HEK293 (cell line): ENCODE results near the gene NFKB1.

Source experiments
- CTCF ChIA-PET: fragments of 350-600 bp; formaldehyde crosslinking; extraction: SDS; loops from one replicate; lab custom pipeline; 2021; ENCODE audit warnings: antibody characterized with exemption; lab: Yijun Ruan, JAX
- POLR2A ChIA-PET: fragments of 300-600 bp; formaldehyde crosslinking; extraction: SDS; loops from one replicate; lab custom pipeline; 2020; ENCODE audit warnings: antibody characterized with exemption, inconsistent platforms; lab: Yijun Ruan, JAX
- H3K27ac ChIP-seq: fragments of 200-500 bp; sonication (Bioruptor generic); 2 replicates; pipeline ENCODE4 v1.5.1; 2014; ENCODE audit warnings: low read depth, low read length, control low read depth, inconsistent platforms; ENCODE audit errors: extremely low read depth
- H3K36me3 ChIP-seq, 2 experiments: fragments of 200-500 bp in 1 of 2; sonication (Bioruptor generic) in 1 of 2; 1 replicate in 1 of 2; 2 replicates in 1 of 2; pipeline ENCODE4 v1.5.1; 2014 to 2017; ENCODE audit warnings: inconsistent platforms in 2 of 2, low read length in 2 of 2; ENCODE audit not compliant: control insufficient read depth in 2 of 2, insufficient read depth in 1 of 2
- H3K4me1 ChIP-seq: fragments of 200-500 bp; sonication (Bioruptor generic); 2 replicates; pipeline ENCODE4 v1.5.1; 2014; ENCODE audit warnings: mild to moderate bottlenecking, low read length, inconsistent platforms; ENCODE audit not compliant: control insufficient read depth, insufficient read depth
- H3K4me3 ChIP-seq: 2 replicates; pipeline ENCODE4 v1.5.1; 2011; ENCODE audit warnings: low read depth, mild to moderate bottlenecking, control low read depth, low read length, moderate library complexity
- H3K9me3 ChIP-seq: fragments of 200-500 bp; sonication (Bioruptor generic); 2 replicates; pipeline ENCODE4 v1.5.1; 2014; ENCODE audit warnings: low read depth, low read length, inconsistent platforms; ENCODE audit not compliant: control insufficient read depth, insufficient read depth
- CTCF ChIP-seq: fragments of 450-650 bp; formaldehyde crosslinking; IDR thresholded peaks from 2 replicates; pipeline ENCODE4 v1.5.1; 2016; ENCODE audit warnings: missing biosample characterization, missing genetic modification characterization
- GLI2 ChIP-seq: fragments of 450-650 bp; formaldehyde crosslinking; IDR thresholded peaks from 2 replicates; pipeline ENCODE4; 2017; ENCODE audit warnings: missing biosample characterization, missing genetic modification characterization, low read depth, borderline replicate concordance
- GLIS1 ChIP-seq: fragments of 450-650 bp; formaldehyde crosslinking; IDR thresholded peaks from 2 replicates; pipeline ENCODE4 v1.5.1; 2016; ENCODE audit warnings: missing biosample characterization, missing genetic modification characterization
- KLF9 ChIP-seq: fragments of 450-650 bp; formaldehyde crosslinking; IDR thresholded peaks from 2 replicates; pipeline ENCODE4 v1.5.1; 2016; ENCODE audit warnings: missing biosample characterization, missing genetic modification characterization, low read depth
- MZF1 ChIP-seq: fragments of 450-650 bp; formaldehyde crosslinking; IDR thresholded peaks from 2 replicates; pipeline ENCODE4 v1.5.1; 2017; ENCODE audit warnings: missing biosample characterization, missing genetic modification characterization, borderline replicate concordance
- PRDM1 ChIP-seq: fragments of 450-650 bp; formaldehyde crosslinking; IDR thresholded peaks from 2 replicates; pipeline ENCODE4; 2016; ENCODE audit warnings: missing biosample characterization, missing genetic modification characterization
- TCF7L2 ChIP-seq: IDR thresholded peaks from 2 replicates; pipeline ENCODE4 v1.6.1; 2011; ENCODE audit warnings: low read depth, mild to moderate bottlenecking, inconsistent platforms, low read length, moderate library complexity, borderline replicate concordance
- YY1 ChIP-seq: fragments of 450-650 bp; formaldehyde crosslinking; IDR thresholded peaks from 2 replicates; pipeline ENCODE4 v1.5.1; 2018; ENCODE audit warnings: missing biosample characterization, missing genetic modification characterization
- ZNF140 ChIP-seq: fragments of 450-650 bp; formaldehyde crosslinking; IDR thresholded peaks from 2 replicates; pipeline ENCODE4 v1.5.1; 2016; ENCODE audit warnings: missing biosample characterization, missing genetic modification characterization
- ZNF221 ChIP-seq: fragments of 450-650 bp; formaldehyde crosslinking; IDR thresholded peaks from 2 replicates; pipeline ENCODE4 v1.5.1; 2017; ENCODE audit warnings: missing biosample characterization, missing genetic modification characterization, borderline replicate concordance
- ZNF26 ChIP-seq: fragments of 450-650 bp; formaldehyde crosslinking; IDR thresholded peaks from 2 replicates; pipeline ENCODE4 v1.5.1; 2016; ENCODE audit warnings: missing biosample characterization, missing genetic modification characterization
- ZNF280D ChIP-seq: fragments of 450-650 bp; formaldehyde crosslinking; IDR thresholded peaks from 2 replicates; pipeline ENCODE4 v1.5.1; 2016; ENCODE audit warnings: missing biosample characterization, missing genetic modification characterization
- ZNF311 ChIP-seq: fragments of 450-650 bp; formaldehyde crosslinking; IDR thresholded peaks from 2 replicates; pipeline ENCODE4 v1.5.1; 2017; ENCODE audit warnings: missing biosample characterization, missing genetic modification characterization, borderline replicate concordance
- ZNF548 ChIP-seq: fragments of 450-650 bp; formaldehyde crosslinking; IDR thresholded peaks from 2 replicates; pipeline ENCODE4 v1.5.1; 2016; ENCODE audit warnings: missing biosample characterization, missing genetic modification characterization
- ZNF555 ChIP-seq: fragments of 450-650 bp; formaldehyde crosslinking; conservative IDR thresholded peaks from 2 replicates; pipeline ENCODE4 v1.5.1; 2017; ENCODE audit warnings: missing biosample characterization, mild to moderate bottlenecking, missing genetic modification characterization, inconsistent platforms
- ZNF707 ChIP-seq: fragments of 450-650 bp; formaldehyde crosslinking; IDR thresholded peaks from 2 replicates; pipeline ENCODE4 v1.5.1; 2016; ENCODE audit warnings: missing biosample characterization, missing genetic modification characterization
- ZNF777 ChIP-seq: fragments of 450-650 bp; formaldehyde crosslinking; IDR thresholded peaks from 2 replicates; pipeline ENCODE4 v1.5.1; 2017; ENCODE audit warnings: missing biosample characterization, missing genetic modification characterization, borderline replicate concordance
- ZNF830 ChIP-seq: fragments of 450-650 bp; IDR thresholded peaks from 2 replicates; pipeline ENCODE4 v1.5.0; 2018; ENCODE audit warnings: missing biosample characterization, missing genetic modification characterization, low read depth, mild to moderate bottlenecking, moderate library complexity
- TF ChIP-seq, protein P1 (sequence below): fragments of 450-650 bp; formaldehyde crosslinking; IDR thresholded peaks from 2 replicates; pipeline ENCODE4 v1.5.1; 2016; ENCODE audit warnings: missing biosample characterization, missing genetic modification characterization
- TF ChIP-seq, protein P2 (sequence below): fragments of 450-650 bp; formaldehyde crosslinking; IDR thresholded peaks from 2 replicates; pipeline ENCODE4 v1.5.1; 2016; ENCODE audit warnings: missing biosample characterization, missing genetic modification characterization, borderline replicate concordance

Gene NFKB1

GRCh38 chr4:102526532-102526931 is 25.4 kb downstream of the NFKB1 start:
- ChIA-PET CTCF (no interaction called here), POLR2A (no interaction called here)
- Histone ChIP-seq H3K4me1 (no peaks in the 10 kb centered on the region), H3K36me3 (no peaks in the 10 kb centered on the region), H3K27ac (no peak overlapping the region), H3K4me3 (no peak overlapping the region), H3K9me3 (no peaks in the 10 kb centered on the region)
- TF ChIP-seq ZNF830 (tag by site-specific recombination) (no peak), GLIS1 (tag by site-specific recombination) (no peak), ZNF311 (tag by site-specific recombination) (no peak), TCF7L2 (no peak), PRDM1 (tag by site-specific recombination) (no peak), ZNF221 (tag by site-specific recombination) (no peak), ZNF555 (tag by site-specific recombination) (no peak), YY1 (tag by site-specific recombination) (no peak), ZNF548 (tag by site-specific recombination) (no peak), ZNF280D (tag by site-specific recombination) (no peak), KLF9 (tag by site-specific recombination) (no peak), GLI2 (tag by site-specific recombination) (no peak), CTCF (tag by site-specific recombination) (no peak), ZNF777 (tag by site-specific recombination) (no peak), MZF1 (tag by site-specific recombination) (no peak), ZNF707 (tag by site-specific recombination) (no peak), ZNF140 (no peak), ZNF26 (tag by site-specific recombination) (no peak)
- TF ChIP-seq, protein P1, sequence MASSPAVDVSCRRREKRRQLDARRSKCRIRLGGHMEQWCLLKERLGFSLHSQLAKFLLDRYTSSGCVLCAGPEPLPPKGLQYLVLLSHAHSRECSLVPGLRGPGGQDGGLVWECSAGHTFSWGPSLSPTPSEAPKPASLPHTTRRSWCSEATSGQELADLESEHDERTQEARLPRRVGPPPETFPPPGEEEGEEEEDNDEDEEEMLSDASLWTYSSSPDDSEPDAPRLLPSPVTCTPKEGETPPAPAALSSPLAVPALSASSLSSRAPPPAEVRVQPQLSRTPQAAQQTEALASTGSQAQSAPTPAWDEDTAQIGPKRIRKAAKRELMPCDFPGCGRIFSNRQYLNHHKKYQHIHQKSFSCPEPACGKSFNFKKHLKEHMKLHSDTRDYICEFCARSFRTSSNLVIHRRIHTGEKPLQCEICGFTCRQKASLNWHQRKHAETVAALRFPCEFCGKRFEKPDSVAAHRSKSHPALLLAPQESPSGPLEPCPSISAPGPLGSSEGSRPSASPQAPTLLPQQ (tag by site-specific recombination), result no peak
- TF ChIP-seq, protein P2, sequence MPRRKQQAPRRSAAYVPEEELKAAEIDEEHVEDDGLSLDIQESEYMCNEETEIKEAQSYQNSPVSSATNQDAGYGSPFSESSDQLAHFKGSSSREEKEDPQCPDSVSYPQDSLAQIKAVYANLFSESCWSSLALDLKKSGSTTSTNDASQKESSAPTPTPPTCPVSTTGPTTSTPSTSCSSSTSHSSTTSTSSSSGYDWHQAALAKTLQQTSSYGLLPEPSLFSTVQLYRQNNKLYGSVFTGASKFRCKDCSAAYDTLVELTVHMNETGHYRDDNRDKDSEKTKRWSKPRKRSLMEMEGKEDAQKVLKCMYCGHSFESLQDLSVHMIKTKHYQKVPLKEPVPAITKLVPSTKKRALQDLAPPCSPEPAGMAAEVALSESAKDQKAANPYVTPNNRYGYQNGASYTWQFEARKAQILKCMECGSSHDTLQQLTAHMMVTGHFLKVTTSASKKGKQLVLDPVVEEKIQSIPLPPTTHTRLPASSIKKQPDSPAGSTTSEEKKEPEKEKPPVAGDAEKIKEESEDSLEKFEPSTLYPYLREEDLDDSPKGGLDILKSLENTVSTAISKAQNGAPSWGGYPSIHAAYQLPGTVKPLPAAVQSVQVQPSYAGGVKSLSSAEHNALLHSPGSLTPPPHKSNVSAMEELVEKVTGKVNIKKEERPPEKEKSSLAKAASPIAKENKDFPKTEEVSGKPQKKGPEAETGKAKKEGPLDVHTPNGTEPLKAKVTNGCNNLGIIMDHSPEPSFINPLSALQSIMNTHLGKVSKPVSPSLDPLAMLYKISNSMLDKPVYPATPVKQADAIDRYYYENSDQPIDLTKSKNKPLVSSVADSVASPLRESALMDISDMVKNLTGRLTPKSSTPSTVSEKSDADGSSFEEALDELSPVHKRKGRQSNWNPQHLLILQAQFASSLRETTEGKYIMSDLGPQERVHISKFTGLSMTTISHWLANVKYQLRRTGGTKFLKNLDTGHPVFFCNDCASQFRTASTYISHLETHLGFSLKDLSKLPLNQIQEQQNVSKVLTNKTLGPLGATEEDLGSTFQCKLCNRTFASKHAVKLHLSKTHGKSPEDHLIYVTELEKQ (tag by site-specific recombination), result no peak
